Thyroid gland (tissue), 4 donors: Measurements from ENCODE around the gene PCDHGC3. TPM values are rescaled to one million over a fixed set of nuclear protein-coding genes. Genes with fewer than 3 reads are reported as not detected.

ENCODE experiments used
- DNase-seq, 2 donors: peaks; one replicate each; pipeline ENCODE4 v3.0.0-alpha.2; 2019
- H3K27ac ChIP-seq, 3 donors: fragments of 200-600 bp; sonication (generic); 1 replicate in 2 of 3; 2 replicates in 1 of 3; pipeline ENCODE4 v1.5.1; 2016 to 2019; ENCODE audit warnings: mild to moderate bottlenecking in 1 of 3, moderate library complexity in 1 of 3
- H3K27me3 ChIP-seq: fragments of 200-600 bp; sonication (generic); one replicate; pipeline ENCODE4 v1.5.1; 2019
- H3K36me3 ChIP-seq, 2 donors: fragments of 200-600 bp; sonication (generic); one replicate each; pipeline ENCODE4 v1.5.1; 2016 to 2019
- H3K4me1 ChIP-seq, 2 donors: fragments of 200-600 bp; sonication (generic); one replicate each; pipeline ENCODE4 v1.5.1; 2017 to 2019
- H3K4me3 ChIP-seq, 3 donors: fragments of 200-600 bp; sonication (generic); replicated peaks in 1 of 3; 1 replicate in 2 of 3; 2 replicates in 1 of 3; pipeline ENCODE4 v1.5.1; 2016; ENCODE audit warnings: mild to moderate bottlenecking in 1 of 3
- H3K9me3 ChIP-seq: fragments of 200-600 bp; sonication (generic); one replicate; pipeline ENCODE4 v1.5.1; 2017
- POLR2A ChIP-seq, 2 donors: fragments of 450-650 bp; IDR thresholded peaks; one replicate each; pipeline ENCODE4 v1.6.1; 2017; ENCODE audit warnings: antibody characterized with exemption in 2 of 2, mild to moderate bottlenecking in 2 of 2, moderate library complexity in 1 of 2
- WGBS, 2 donors: methylation state at CpG; one replicate each; pipeline ENCODE4 v1.1.5; 2017; 5-methylcytosine and 5-hydroxymethylcytosine counted together
- intact Hi-C: fragments of 100-400 bp; cut with DNase I; formaldehyde crosslinking; loops from one replicate; pipeline ENCODE4 v1.15.1; 2023
- total RNA-seq, 4 donors: library from RNA; depleted of rRNA; stranded (reverse); fragments of >200 nt; gene quantifications; one replicate each; pipeline ENCODE4 v1.2.3, GENCODE V29; 2016
- TF ChIP-seq, protein P1 (sequence below), 6 experiments: fragments of 200-600 bp in 3 of 6; fragments of 450-650 bp in 3 of 6; sonication (generic) in 3 of 6; IDR thresholded peaks; one replicate each; pipeline ENCODE4 v1.5.1; 2016 to 2019; ENCODE audit warnings: antibody characterized with exemption in 6 of 6, mild to moderate bottlenecking in 2 of 6, inconsistent platforms in 1 of 6, moderate library complexity in 1 of 6

Gene PCDHGC3
- total RNA-seq, 4 donors from 2014 or later: 24.7 to 31.5 (median 27.6) TPM

DNA sequence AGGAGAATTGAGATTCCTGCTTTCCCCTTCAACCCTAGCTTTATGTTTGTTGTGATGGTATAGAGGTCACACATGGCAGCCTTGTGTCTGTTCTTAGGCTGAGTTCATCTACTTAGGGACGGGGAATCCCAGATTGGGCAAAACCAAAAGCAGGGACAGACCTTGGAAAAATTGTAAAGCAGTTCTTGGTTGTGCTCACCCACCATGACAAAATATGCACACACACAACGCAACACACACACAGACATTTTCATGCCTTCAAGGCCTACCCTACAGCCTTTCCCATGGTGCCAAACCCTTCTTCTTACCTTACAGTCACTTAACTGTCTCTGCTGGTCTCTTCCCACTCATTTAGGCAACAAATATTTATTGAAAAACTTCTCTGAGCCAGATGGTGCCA, 27.9 kb downstream of the PCDHGC3 start:
- H3K27ac ChIP-seq: no peak overlapping the region

DNA sequence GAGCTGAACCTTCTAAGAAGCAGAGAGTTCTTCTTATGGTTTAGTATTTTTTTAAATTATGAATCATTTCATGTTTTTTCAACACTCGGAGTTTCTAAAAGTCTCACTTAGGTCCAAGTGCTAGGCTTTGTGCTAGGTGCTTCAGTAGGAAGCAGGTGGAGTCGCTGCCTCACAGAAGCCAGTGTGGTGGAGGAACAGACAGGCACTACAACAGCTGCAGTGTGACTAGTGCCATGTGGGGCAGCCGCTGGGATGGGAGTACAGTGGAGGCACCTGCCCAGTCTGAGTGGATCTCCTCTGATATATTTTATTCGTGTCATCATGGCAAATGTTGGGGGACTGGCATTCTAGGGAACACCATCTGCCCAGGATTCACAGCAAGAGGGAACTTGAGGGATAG, 28.4 kb downstream of the PCDHGC3 start:
- Histone ChIP-seq H3K36me3 (peaks cover 0 to 4% of the 10 kb centered on the region in 2 donors), H3K27ac (no peak overlapping the region), H3K27me3 (no peaks in the 10 kb centered on the region), H3K4me3 (no peak overlapping the region), H3K9me3 (no peaks in the 10 kb centered on the region), H3K4me1 (peaks cover 10 to 24% of the 10 kb centered on the region in 2 donors)
- 96 to 97% methylated on average over 4 of the region's 4 CpGs for WGBS, 2 donors
- no peak for DNase-seq
- TF ChIP-seq, protein P1, sequence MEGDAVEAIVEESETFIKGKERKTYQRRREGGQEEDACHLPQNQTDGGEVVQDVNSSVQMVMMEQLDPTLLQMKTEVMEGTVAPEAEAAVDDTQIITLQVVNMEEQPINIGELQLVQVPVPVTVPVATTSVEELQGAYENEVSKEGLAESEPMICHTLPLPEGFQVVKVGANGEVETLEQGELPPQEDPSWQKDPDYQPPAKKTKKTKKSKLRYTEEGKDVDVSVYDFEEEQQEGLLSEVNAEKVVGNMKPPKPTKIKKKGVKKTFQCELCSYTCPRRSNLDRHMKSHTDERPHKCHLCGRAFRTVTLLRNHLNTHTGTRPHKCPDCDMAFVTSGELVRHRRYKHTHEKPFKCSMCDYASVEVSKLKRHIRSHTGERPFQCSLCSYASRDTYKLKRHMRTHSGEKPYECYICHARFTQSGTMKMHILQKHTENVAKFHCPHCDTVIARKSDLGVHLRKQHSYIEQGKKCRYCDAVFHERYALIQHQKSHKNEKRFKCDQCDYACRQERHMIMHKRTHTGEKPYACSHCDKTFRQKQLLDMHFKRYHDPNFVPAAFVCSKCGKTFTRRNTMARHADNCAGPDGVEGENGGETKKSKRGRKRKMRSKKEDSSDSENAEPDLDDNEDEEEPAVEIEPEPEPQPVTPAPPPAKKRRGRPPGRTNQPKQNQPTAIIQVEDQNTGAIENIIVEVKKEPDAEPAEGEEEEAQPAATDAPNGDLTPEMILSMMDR (IDR thresholded peaks at IDR 0.05): no peak
- no peak for TF ChIP-seq POLR2A (IDR thresholded peaks at IDR 0.05)
- intact Hi-C loops: no loop called here

More for the DNA sequence above, 27.9 kb downstream of the PCDHGC3 start:
- intact Hi-C loops: no loop called here
- H3K9me3 ChIP-seq: no peaks in the 10 kb centered on the region
- TF ChIP-seq, protein P1 (IDR thresholded peaks at IDR 0.05): no peak
- TF ChIP-seq POLR2A (IDR thresholded peaks at IDR 0.05): no peak
- no peak overlapping the region for H3K4me3 ChIP-seq
- H3K36me3 ChIP-seq: peaks cover 0 to 4% of the 10 kb centered on the region in 2 donors
- H3K27me3 ChIP-seq: no peaks in the 10 kb centered on the region
- 93 to 98% methylated on average over 2 of the region's 2 CpGs for WGBS, 2 donors
- no peak for DNase-seq
- peaks cover 4 to 19% of the 10 kb centered on the region in 2 donors for H3K4me1 ChIP-seq

DNA sequence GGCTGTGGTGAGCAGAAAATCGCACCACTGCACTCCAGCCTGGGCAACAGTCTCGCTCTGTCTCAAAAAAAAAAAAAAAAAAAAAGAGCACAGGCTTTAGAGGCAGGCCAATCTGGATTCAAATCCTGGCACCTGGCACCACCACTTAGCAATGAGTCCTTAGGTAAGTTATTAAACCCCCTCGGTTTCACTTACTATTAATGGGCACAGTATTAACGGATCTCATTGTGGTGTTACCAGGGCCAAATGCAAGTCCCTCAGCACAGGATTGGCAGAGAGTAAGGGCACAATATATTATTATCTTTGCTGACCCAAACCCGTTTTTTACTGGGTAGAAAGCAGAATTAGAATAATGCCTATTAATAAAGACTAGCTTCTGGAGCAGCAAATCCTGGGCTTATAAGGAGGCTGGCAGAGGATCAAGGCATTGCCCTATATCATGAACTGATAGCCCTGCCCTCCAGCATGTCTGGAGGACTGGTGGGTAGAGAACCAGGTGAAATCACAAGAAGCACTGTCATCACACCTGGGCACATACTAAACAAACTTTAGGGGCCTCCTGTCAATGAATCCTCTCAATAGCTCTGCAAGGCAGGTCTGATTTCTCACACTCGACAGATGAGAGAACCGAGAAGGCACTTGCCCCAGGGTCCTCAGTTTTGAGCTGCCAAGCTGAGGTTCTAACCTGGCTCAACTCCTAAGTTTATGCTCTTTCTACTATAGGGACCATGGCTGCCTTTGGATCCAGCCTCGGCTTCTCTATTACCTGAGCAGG, 30.8 kb downstream of the PCDHGC3 start:
- TF ChIP-seq, protein P1 (IDR thresholded peaks at IDR 0.05): no peak
- TF ChIP-seq POLR2A (IDR thresholded peaks at IDR 0.05): no peak

DNA sequence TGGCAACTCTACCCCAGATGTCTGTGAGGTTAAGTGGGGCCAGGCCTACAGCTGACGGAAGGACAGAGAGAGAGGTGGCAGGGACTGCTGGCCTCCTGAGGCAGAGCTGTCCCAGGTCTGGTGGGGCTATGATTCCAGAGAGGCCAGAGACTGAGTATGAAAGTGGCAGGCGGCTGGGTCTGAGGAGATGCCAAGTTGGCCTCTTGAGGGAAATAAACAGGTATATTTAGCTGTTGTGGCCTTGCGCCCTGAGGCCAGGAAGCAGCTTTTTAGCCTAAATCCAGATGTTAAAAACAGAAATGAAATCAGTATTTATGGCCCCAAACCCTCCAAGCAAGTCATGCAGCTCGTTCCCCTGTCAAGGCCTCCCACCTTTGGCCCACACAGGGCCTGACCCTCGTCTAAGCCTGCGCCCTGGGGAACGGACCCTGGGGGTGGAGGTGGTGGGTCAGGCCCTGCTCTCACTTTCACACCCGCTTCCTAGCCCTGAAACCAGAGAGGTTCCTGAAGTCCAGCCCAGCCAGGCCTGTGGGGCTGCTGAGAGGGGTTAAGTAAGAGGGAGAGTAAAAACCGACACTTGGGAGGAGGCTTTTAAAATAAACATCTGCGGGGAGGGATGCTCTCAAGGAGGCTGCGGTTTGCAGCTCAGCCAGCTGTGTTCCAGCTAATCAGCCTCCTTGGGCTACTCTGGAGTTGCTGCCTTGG, 31.8 kb downstream of the PCDHGC3 start:
- peaks cover 13 to 33% of the 10 kb centered on the region in 2 donors for H3K4me1 ChIP-seq
- intact Hi-C loops: no loop called here
- H3K9me3 ChIP-seq: no peaks in the 10 kb centered on the region
- no peaks in the 10 kb centered on the region for H3K27me3 ChIP-seq
- TF ChIP-seq, protein P1 (IDR thresholded peaks at IDR 0.05): no peak
- TF ChIP-seq POLR2A (IDR thresholded peaks at IDR 0.05): no peak
- H3K4me3 ChIP-seq: no peak overlapping the region
- DNase-seq: no peak
- 60 to 63% methylated on average over 11 of the region's 11 CpGs for WGBS, 2 donors
- H3K36me3 ChIP-seq: peaks cover 0 to 10% of the 10 kb centered on the region in 2 donors
- H3K27ac ChIP-seq: peak overlapping the region in 2 of 3 donors; percentile 81 to 85

More for the DNA sequence above, 30.8 kb downstream of the PCDHGC3 start:
- peaks cover 0 to 9% of the 10 kb centered on the region in 2 donors for H3K36me3 ChIP-seq
- WGBS, 2 donors: 88 to 94% methylated on average over 8 of the region's 8 CpGs
- no peaks in the 10 kb centered on the region for H3K9me3 ChIP-seq
- peak overlapping the region in 2 of 3 donors; percentile 81 to 85 for H3K27ac ChIP-seq
- no peak overlapping the region for H3K4me3 ChIP-seq
- no peak for DNase-seq
- H3K27me3 ChIP-seq: no peaks in the 10 kb centered on the region
- intact Hi-C loops: no loop called here
- peaks cover 13 to 27% of the 10 kb centered on the region in 2 donors for H3K4me1 ChIP-seq

DNA sequence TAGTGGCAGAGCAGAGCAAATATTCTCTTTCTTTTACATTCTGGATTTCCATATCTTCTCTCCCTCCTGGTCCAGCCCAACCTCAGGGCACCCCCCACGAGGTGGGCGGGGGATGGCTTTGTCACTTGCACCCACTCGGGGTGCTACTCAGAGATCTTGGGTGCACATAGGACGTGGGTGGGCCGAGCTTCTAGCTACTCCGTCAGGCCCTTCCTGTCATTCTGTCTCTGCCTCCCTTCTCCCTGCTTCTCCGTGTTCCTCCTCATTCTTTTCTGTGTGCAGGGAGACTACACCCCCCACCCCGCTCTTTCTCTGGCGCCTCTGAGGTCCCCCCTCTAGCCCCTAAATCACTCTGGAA, 32.7 kb downstream of the PCDHGC3 start:
- Histone ChIP-seq H3K4me3 (peak overlapping the region in 1 of 3 donors; percentile 23), H3K4me1 (peaks cover 16 to 35% of the 10 kb centered on the region in 2 donors), H3K27ac (peak overlapping the region; percentile 48 to 85 (median 81)), H3K36me3 (peaks cover 0 to 10% of the 10 kb centered on the region in 2 donors), H3K27me3 (no peaks in the 10 kb centered on the region), H3K9me3 (no peaks in the 10 kb centered on the region)
- 26 to 31% methylated on average over 9 of the region's 9 CpGs for WGBS, 2 donors
- TF ChIP-seq, protein P1 (IDR thresholded peaks at IDR 0.05): no peak
- TF ChIP-seq POLR2A (IDR thresholded peaks at IDR 0.05): no peak
- no peak for DNase-seq
- intact Hi-C loops: no loop called here
